Activated T-cell treated with anti-CD3 and anti-CD28 coated beads for 24 hours (primary cell): ENCODE results near the gene ADGRB3.

Experiments used
- DNase-seq: peaks from one replicate; pipeline ENCODE4 v3.0.0-alpha.2; 2020; ENCODE audit warnings: low read depth

Gene ADGRB3

DNA sequence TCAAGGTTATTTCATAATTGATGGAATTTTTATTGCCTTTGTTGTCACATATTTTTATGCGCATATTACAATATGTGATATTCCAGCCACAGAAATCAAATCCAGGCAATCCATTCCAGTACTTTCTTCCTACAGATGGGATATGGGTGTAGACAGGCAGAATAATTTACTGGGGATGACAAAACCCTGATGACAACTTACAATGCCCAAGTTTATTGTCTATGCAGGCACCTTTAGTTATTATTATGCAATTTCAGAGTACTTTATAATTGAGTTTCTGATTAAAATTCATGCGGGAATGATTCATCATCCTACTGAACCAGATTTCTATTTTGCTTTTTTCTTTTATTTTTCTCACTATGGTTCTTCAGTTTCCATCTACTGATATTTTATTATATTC, 803.0 kb downstream of the ADGRB3 start:
- DNase-seq = no peak
